Dermis microvascular lymphatic vessel endothelial cell (primary cell): Measurements from ENCODE around the gene BCAS3. TPM values are rescaled to one million over a fixed set of nuclear protein-coding genes. Genes with fewer than 3 reads are reported as not detected.

Experiments
- DNase-seq, 2 donors: peaks; one replicate each; pipeline versions ENCODE4 v3.0.0 to v3.0.0-alpha.2; 2010; ENCODE audit warnings: low read depth in 2 of 2
- total RNA-seq: library from RNA; depleted of rRNA; stranded (reverse); fragments of >200 nt; gene quantifications from 2 replicates; pipeline ENCODE4 v1.2.1, GENCODE V29; 2014

Gene BCAS3
- total RNA-seq, 1 donor from 2014 or later = 11.3 TPM

- no peak for DNase-seq
These were observed 572.1 kb downstream of the BCAS3 start for GRCh38 chr17:61249649-61250299.

- no peak for DNase-seq
These were observed 572.8 kb downstream of the BCAS3 start for GRCh38 chr17:61250335-61250890.

GRCh38 chr17:61251939-61252865 lies 574.6 kb downstream of the BCAS3 start:
- peak in 1 of 2 donors; percentile 70 for DNase-seq

- no peak for DNase-seq
These were observed 575.7 kb downstream of the BCAS3 start for GRCh38 chr17:61253362-61253761.

- DNase-seq = no peak
These were observed 576.4 kb downstream of the BCAS3 start for GRCh38 chr17:61253937-61254574.

- DNase-seq = no peak
These were observed 577.3 kb downstream of the BCAS3 start for GRCh38 chr17:61254904-61255303.

- no peak for DNase-seq
These were observed 578.0 kb downstream of the BCAS3 start for GRCh38 chr17:61255647-61256046.

GRCh38 chr17:61259360-61259759 lies 581.7 kb downstream of the BCAS3 start:
- no peak for DNase-seq

- DNase-seq = no peak
These were observed 582.6 kb downstream of the BCAS3 start for GRCh38 chr17:61260071-61260797.

GRCh38 chr17:61261001-61261637 lies 583.5 kb downstream of the BCAS3 start:
- DNase-seq = no peak

GRCh38 chr17:61265397-61265796 lies 587.7 kb downstream of the BCAS3 start:
- no peak for DNase-seq

GRCh38 chr17:61267847-61268246 lies 590.2 kb downstream of the BCAS3 start:
- no peak for DNase-seq

GRCh38 chr17:61275395-61275794 lies 597.7 kb downstream of the BCAS3 start:
- no peak for DNase-seq

GRCh38 chr17:61276806-61277205 lies 599.2 kb downstream of the BCAS3 start:
- no peak for DNase-seq

- no peak for DNase-seq
These were observed 602.0 kb downstream of the BCAS3 start for GRCh38 chr17:61279476-61280145.

- no peak for DNase-seq
These were observed 602.7 kb downstream of the BCAS3 start for GRCh38 chr17:61280338-61280737.

- DNase-seq = no peak
These were observed 603.2 kb downstream of the BCAS3 start for GRCh38 chr17:61280851-61281250.

GRCh38 chr17:61282377-61282776 lies 604.7 kb downstream of the BCAS3 start:
- DNase-seq = no peak

GRCh38 chr17:61283043-61283442 lies 605.4 kb downstream of the BCAS3 start:
- DNase-seq = no peak

GRCh38 chr17:61284174-61284573 lies 606.5 kb downstream of the BCAS3 start:
- DNase-seq = no peak
